MM.1S (cell line): ENCODE results near the gene WDR90.

Experiments
- DNase-seq: peaks from one replicate; pipeline ENCODE4 v3.0.0-alpha.2; 2015
- H2AFZ ChIP-seq: fragments of 300-600 bp; sonication (generic); 2 replicates; pipeline ENCODE4 v1.6.0; 2016; ENCODE audit warnings: antibody characterized with exemption, low read length
- H3F3A ChIP-seq: fragments of 300-600 bp; sonication (generic); 2 replicates; pipeline ENCODE4 v1.6.1; 2016; ENCODE audit warnings: mild to moderate bottlenecking, antibody characterized with exemption, low read length, moderate library complexity, mixed read lengths; ENCODE audit not compliant: insufficient read depth
- H3K27ac ChIP-seq: fragments of 300-600 bp; sonication (generic); 2 replicates; pipeline ENCODE4 v1.5.1; 2016; ENCODE audit warnings: mild to moderate bottlenecking, low read length
- H3K27me3 ChIP-seq: fragments of 300-600 bp; sonication (generic); replicated peaks from 2 replicates; pipeline ENCODE4 v1.6.0; 2016; ENCODE audit warnings: low read length; ENCODE audit not compliant: insufficient read depth
- H3K36me3 ChIP-seq: fragments of 300-600 bp; sonication (generic); replicated peaks from 2 replicates; pipeline ENCODE4 v1.6.1; 2016; ENCODE audit warnings: mild to moderate bottlenecking, low read length, mixed read lengths; ENCODE audit not compliant: insufficient read depth
- H3K4me1 ChIP-seq: fragments of 300-600 bp; sonication (generic); 2 replicates; pipeline ENCODE4 v1.6.1; 2016; ENCODE audit warnings: low read length, mixed read lengths
- H3K4me2 ChIP-seq: fragments of 300-600 bp; sonication (generic); 2 replicates; pipeline ENCODE4 v1.6.0; 2016; ENCODE audit warnings: low read depth, low read length
- H3K4me3 ChIP-seq: fragments of 300-600 bp; sonication (generic); 2 replicates; pipeline ENCODE4 v1.5.1; 2016; ENCODE audit warnings: low read length, mixed read lengths
- H3K79me2 ChIP-seq: fragments of 300-600 bp; sonication (generic); 2 replicates; pipeline ENCODE4 v1.6.1; 2016; ENCODE audit warnings: mixed run types, low read length, mixed read lengths
- H3K9ac ChIP-seq: fragments of 300-600 bp; sonication (generic); 2 replicates; pipeline ENCODE4 v1.6.1; 2016; ENCODE audit warnings: low read length, mixed read lengths
- H3K9me2 ChIP-seq: fragments of 300-600 bp; sonication (generic); replicated peaks from 2 replicates; pipeline ENCODE4 v1.6.1; 2016; ENCODE audit warnings: mild to moderate bottlenecking, low read length, mixed read lengths; ENCODE audit not compliant: insufficient read depth
- H3K9me3 ChIP-seq: fragments of 300-600 bp; sonication (generic); replicated peaks from 2 replicates; pipeline ENCODE4 v1.6.1; 2016; ENCODE audit warnings: mild to moderate bottlenecking, low read length, mixed read lengths; ENCODE audit not compliant: insufficient read depth
- H4K20me1 ChIP-seq: fragments of 300-600 bp; sonication (generic); 2 replicates; pipeline ENCODE4 v1.6.1; 2016; ENCODE audit warnings: mild to moderate bottlenecking, low read length, moderate library complexity, mixed read lengths; ENCODE audit not compliant: insufficient read depth
- EZH2 ChIP-seq: fragments of 300-600 bp; sonication (generic); optimal IDR thresholded peaks from 2 replicates; pipeline ENCODE3; 2017; ENCODE audit warnings: low read depth, mild to moderate bottlenecking, antibody characterized with exemption, low read length, mixed read lengths
- EZH2phosphoT487 ChIP-seq: fragments of 300-600 bp; sonication (generic); IDR thresholded peaks from 2 replicates; pipeline ENCODE4 v1.6.1; 2018; ENCODE audit warnings: antibody characterized with exemption, low read length
- TF ChIP-seq, protein P1 (sequence below): fragments of 300-600 bp; sonication (generic); IDR thresholded peaks from 2 replicates; pipeline ENCODE4 v1.5.1; 2016; ENCODE audit warnings: antibody characterized with exemption, low read length, mixed read lengths

WDR90 gene

DNA sequence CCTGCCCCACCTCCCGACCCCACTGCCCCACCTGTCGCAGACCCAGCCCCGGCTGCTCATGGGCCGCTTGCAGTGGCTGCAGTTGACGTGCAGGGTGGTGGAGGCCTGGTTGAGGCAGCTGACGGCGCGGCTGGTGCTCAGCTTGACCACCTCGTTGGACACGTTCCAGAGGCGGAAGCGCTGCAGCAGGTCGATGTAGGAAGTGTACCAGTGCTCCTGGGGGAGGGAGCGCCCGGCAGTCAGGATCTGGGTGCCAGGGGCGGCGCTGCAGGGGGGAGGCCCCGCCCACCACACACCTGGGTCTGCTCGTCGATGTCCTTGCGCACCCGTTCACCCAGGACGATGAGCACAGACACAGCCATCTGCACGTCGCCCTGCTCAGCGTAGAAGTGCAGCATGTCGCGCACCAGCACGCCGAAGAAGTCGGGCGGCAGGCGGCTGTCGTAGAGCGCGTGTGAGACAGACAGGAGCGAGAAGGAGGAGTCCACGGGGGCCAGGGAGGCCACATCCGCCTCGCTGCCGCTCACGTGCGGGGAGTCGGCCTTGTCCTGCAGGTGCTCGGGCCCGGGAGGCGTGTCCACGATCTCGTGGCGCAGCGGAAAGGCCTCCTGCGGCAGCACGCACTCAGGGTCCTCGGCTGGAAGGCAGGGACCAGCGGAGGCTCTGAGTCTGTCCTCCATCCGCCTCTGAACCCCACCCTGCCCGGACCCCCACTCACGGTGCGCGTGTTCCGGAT is 36.0 kb downstream of the WDR90 start:
- Histone ChIP-seq H3K27me3 (no peaks in the 10 kb centered on the region), H3K9ac (no peak overlapping the region), H2AFZ (no peak overlapping the region), H3K4me2 (no peak overlapping the region), H3K9me3 (no peaks in the 10 kb centered on the region), H3K9me2 (no peaks in the 10 kb centered on the region), H3F3A (0 out of 2 replicates have a peak, but pooled peaks cover 4% of the 10 kb centered on the region), H3K4me1 (peaks cover 14% of the 10 kb centered on the region), H3K79me2 (peaks cover 47% of the 10 kb centered on the region), H3K4me3 (no peak overlapping the region), H4K20me1 (no peaks in the 10 kb centered on the region), H3K27ac (no peak overlapping the region), H3K36me3 (no peaks in the 10 kb centered on the region)
- no peak for DNase-seq
- TF ChIP-seq, protein P1, sequence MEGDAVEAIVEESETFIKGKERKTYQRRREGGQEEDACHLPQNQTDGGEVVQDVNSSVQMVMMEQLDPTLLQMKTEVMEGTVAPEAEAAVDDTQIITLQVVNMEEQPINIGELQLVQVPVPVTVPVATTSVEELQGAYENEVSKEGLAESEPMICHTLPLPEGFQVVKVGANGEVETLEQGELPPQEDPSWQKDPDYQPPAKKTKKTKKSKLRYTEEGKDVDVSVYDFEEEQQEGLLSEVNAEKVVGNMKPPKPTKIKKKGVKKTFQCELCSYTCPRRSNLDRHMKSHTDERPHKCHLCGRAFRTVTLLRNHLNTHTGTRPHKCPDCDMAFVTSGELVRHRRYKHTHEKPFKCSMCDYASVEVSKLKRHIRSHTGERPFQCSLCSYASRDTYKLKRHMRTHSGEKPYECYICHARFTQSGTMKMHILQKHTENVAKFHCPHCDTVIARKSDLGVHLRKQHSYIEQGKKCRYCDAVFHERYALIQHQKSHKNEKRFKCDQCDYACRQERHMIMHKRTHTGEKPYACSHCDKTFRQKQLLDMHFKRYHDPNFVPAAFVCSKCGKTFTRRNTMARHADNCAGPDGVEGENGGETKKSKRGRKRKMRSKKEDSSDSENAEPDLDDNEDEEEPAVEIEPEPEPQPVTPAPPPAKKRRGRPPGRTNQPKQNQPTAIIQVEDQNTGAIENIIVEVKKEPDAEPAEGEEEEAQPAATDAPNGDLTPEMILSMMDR = no peak
- TF ChIP-seq EZH2 (no peak), EZH2phosphoT487 (no peak)

DNA sequence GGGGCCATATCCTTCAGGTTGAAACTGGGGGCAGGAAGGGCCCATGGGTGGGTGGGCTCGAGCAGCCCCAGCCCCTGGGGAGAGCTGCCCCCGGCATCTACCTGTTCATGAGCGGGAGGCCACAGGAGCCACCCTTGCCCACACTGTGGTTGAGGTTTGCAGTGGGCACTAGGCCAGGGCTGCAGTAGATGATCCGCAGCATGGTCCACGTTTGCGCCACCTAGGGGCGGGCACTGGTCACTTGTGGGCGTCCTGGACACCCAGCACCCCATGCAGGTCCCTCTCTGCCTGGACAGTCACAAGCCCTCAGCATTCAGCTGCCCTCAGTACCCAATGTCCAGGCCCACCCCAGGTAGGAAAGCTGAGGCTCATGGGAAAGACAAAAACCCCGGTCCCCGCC is 36.8 kb downstream of the WDR90 start:
- H3F3A ChIP-seq = 0 out of 2 replicates have a peak, but pooled peaks cover under 1% of the 10 kb centered on the region
- H3K9ac ChIP-seq = no peak overlapping the region
- H3K4me3 ChIP-seq = no peak overlapping the region
- H2AFZ ChIP-seq = no peak overlapping the region
- peaks cover 43% of the 10 kb centered on the region for H3K79me2 ChIP-seq
- TF ChIP-seq, protein P1 = 0 out of 2 replicates have a peak, but pooled peaks have one; percentile 13
- no peak for TF ChIP-seq EZH2phosphoT487
- H3K4me2 ChIP-seq = no peak overlapping the region
- H3K9me2 ChIP-seq = no peaks in the 10 kb centered on the region
- H3K4me1 ChIP-seq = peaks cover 13% of the 10 kb centered on the region
- no peak overlapping the region for H3K27ac ChIP-seq
- peaks cover 2% of the 10 kb centered on the region; the same call in 1 of the 2 replicates for H3K27me3 ChIP-seq
- H3K9me3 ChIP-seq = no peaks in the 10 kb centered on the region
- DNase-seq = no peak
- H3K36me3 ChIP-seq = no peaks in the 10 kb centered on the region
- H4K20me1 ChIP-seq = no peaks in the 10 kb centered on the region

DNA sequence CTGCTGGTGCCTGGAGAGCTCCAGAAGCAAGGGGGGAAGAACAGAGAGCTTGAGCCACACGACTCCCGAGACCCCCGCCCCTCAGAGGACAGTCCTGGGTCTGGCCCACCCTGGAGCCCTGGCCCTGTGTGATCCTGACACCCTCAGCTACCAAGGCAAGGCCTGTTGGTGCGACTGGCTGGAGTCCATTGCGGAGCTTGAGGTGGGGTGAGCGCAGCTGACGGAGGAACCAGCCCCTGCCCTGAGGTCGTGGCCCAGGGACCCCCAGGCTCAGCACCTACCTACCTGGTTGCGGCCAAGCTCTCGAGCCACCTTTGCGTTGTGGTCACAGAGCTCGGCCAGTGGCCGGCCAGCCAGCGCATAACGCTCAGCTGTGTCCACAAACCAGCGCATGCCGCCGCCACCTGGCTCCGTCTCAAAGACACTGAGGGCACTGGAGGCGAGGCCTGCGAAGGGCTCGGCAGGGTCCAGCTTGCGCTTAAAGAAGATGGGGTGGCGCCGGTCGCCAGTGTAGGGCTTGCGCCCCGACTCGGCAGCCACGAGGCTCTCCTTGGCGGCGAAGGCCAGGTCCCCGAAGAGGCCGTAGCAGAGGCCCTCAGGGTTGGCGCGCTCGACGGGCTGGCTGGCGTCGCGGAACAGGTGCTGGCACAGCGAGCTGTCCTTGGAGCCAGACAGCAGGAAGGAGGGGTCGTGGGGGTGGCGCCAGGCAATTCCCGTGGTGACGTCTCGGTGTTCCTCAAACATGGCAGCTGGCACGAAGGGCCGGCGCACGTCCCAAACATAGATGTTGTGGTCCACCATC is 37.5 kb downstream of the WDR90 start:
- no peaks in the 10 kb centered on the region for H3F3A ChIP-seq
- TF ChIP-seq EZH2 = no peak
- no peak for TF ChIP-seq EZH2phosphoT487
- TF ChIP-seq, protein P1 = no peak

More for the DNA sequence above, 37.5 kb downstream of the WDR90 start:
- no peaks in the 10 kb centered on the region for H4K20me1 ChIP-seq
- H3K9me2 ChIP-seq = no peaks in the 10 kb centered on the region
- DNase-seq = no peak
- H3K27me3 ChIP-seq = peaks cover 9% of the 10 kb centered on the region
- no peaks in the 10 kb centered on the region for H3K9me3 ChIP-seq
- H3K4me1 ChIP-seq = peaks cover 6% of the 10 kb centered on the region
- H3K27ac ChIP-seq = no peak overlapping the region
- H3K9ac ChIP-seq = no peak overlapping the region
- H3K36me3 ChIP-seq = no peaks in the 10 kb centered on the region
- H2AFZ ChIP-seq = no peak overlapping the region
- no peak overlapping the region for H3K4me3 ChIP-seq
- H3K79me2 ChIP-seq = peaks cover 36% of the 10 kb centered on the region
- H3K4me2 ChIP-seq = no peak overlapping the region
